Activated CD4-positive, CD25-positive, alpha-beta regulatory T cell treated with anti-CD3 and anti-CD28 coated beads, Interleukin-2, amount 50 U/mL, for 16 hours (primary cell): Measurements from ENCODE around the gene ADAP1.
"Not testable (repeated sequence)": the region's sequence is repeated elsewhere in the genome, so short reads cannot be mapped to it uniquely, and the experiment has no call there.

Source experiments
- DNase-seq: peaks from one replicate; pipeline ENCODE4 v3.0.0-alpha.2; 2020; ENCODE audit warnings: low read depth, low spot score

ADAP1 gene

DNA sequence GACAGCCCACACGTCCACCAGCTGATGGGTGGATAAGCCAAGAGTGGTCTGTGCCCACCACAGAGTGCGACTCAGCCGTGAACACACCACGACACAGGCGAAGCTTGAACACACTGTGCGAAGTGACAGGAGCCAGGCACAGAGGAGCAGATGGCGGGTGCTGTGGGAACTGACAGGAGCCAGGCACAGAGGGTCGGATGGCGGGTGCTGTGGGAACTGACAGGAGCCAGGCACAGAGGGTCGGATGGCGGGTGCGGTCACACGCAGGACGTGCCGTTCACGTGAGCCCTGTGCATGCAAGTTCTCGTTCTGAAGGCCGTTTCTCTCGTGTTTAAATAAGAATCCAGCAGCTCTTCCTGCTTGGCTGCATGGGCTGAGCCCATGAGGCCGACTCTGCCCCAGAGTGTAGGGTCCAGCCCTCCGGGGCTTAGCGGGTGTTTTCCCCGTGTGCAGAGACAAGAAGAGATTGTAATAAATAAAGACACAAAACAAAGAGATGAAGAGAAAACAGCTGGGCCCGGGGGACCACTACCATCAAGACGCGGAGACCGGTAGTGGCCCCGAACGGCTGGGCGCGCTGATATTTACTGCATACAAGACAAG is 5.9 kb upstream of the ADAP1 start:
- no peak for DNase-seq

DNA sequence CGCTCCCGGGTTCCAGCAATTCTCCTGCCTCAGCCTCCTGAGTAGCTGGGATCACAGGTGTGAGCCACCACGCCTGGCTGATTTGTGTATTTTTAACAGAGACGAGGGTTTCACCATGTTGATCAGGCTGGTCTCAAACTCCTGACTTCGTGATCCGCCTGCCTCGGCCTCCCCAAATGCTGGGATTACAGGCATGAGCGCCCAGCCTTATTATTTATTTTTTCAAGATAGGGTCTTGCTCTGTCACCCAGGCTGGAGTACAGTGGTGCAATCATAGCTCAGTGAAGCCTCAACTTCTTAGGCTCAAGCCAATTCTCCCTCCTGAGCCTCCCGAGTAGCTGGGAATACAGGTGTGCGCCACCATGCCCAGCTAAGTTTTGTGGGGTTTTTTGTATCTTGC is 5.3 kb upstream of the ADAP1 start:
- not testable (repeated sequence) for DNase-seq

DNA sequence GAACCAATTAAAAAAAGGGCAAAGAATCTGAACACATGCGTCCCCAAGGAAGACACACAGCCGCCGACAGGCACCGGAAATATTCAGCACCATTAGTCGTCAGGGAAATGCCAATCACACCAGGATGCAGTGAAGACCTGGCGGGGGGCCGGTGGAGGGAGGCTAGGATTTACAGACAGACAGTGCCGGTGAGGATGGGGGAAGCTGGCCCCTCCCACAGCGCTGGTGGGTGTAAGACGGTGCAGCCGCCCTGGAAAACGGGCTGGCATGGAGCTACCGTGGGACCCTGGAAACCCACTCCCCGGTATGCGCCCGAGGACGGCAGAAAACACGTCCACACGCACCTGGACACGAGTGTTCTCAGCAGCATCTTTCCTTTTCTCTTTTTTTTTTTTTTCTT is 4.8 kb upstream of the ADAP1 start:
- no peak for DNase-seq

DNA sequence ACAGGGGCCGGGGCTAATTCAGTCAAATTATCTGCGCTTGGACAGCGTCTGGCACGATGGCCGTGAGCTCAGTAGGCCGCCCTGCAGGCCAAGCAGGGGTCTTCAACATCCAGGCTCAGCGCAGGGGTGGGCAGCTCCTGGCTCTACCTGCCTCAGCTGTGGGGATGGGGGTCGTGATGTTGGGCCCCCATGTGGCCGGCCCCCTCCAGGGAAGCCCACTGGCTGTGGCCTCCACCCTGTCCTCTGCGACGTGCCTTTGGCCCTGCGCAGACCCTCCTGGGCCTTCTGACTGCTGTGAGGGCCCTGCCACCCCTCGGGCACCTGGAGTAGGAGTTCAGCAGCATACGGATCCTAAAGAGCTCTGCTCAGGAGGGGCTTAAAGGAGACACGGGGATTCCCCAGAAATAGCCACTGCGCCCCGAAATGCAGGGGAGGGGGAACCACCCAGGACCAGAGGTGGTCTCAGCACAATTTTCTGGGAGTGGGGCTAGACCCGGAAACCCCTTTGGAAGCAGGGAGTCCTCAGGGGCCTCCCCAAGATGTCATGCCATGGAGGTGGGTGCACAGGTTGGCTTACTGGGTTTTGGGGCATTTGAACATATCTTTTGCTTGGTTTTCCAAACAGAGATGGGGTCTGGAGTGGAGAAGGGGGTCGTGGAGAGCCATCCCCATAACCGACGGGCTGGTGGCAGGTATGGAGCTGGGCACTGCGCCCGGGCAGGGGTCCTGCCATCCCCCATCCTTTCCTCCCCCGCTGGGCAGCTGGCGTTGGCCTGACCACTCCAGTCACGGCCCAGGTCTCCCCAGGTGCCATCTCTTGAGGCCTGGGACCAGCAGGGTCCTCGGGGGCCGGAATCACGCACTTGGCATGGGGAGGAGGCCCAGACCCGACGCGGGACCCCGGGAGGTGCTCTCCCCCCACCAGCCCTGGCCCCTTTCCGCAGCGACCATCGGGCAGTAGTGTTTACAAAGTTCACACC is 4.0 kb upstream of the ADAP1 start:
- DNase-seq = no peak

DNA sequence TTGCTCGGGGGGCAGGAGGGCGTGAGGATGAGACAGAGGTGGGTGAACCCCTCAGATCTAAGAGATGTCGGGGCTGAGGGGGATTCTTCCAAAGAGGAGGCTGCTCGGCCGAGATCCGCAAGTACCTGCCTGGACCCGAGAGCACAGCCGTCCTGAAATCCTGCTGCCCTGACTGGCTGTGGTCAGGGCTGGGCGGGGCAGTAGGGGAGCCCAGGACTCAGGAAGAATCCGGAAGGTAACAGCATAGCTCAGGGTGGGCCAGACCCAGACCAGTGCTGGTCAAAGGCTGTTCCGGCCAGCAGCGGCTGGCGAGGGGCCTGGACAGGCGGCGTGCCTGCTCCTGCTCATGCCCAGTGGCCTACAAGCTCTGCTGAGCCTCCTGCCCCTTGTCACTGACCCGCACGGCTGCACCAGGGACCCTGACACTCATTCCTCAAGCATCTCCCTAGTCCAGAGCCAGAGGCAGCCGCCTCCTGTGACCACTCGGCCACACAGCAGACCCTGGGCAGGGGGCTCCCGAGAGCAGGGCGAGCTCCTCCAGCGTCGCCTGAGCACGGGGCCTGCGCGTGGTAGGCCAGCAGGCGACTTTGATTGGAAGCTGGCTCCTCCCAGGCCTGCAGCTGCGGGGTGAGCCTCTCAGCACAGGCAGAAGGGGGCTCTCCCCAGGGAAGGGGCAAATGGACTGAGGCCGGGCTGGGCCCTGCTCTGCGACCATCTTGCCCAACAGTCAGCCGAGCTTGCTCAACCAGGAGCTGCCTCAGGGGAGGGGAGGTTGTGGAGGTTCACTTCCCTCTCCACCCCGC is 3.1 kb upstream of the ADAP1 start:
- no peak for DNase-seq

DNA sequence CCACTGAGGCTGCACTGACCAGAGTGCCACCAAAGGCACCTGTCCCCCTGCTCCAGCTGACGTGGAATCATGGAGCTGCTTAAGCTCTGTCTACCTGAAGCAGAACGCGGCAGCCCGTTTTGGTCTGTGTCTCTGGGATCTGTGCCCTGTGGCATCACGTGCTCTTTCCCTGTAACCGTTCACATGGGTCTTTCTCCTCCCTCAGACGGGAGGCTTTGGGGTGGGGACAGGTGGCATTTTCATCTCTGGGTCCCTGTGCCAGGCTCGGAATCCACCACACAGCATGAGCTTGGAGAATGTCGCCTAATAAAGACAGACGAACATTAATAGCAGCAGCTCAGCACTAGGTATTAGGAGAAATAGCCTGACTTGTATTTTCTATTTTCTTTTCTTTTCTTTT is 1.6 kb upstream of the ADAP1 start:
- no peak for DNase-seq

DNA sequence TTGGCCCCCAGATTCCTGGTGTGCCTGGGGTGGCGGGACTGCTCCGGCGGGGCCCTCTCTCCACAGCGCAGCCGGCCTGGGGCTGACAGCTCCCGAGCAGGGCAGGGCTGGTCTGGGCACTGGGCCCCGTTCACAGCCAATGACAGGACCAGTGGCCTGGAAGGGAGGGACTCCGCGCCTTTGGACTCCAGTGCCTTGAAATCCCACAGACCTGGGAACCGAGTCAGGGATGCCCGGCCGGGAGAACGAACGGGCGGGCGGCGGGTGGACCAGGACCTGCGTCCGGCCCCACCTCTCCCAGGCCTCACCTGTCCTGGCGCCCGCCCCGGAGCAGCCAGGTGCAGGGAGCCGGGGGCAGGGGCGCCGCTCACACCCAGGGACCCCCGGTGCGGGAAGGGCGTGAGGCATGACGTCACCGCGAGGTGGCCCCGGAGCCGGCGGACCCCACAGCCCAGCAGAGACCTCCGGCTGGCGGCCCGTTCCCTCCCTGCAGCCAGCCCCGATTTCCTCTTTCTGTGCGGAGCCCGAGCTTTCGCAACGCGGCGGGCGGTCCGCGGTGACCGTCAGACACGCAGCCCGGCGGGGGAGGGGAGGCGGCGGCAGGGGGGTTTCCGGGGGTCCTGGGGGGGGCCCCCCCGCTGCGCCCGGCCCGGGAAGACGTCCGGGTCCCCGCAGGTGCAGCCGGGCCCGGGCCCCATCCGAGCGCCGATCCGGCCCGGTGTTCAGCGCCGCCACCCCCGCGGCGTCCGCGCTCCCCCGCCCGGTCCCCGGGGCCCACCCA is 743 bp downstream of the ADAP1 start:
- DNase-seq = no peak

DNA sequence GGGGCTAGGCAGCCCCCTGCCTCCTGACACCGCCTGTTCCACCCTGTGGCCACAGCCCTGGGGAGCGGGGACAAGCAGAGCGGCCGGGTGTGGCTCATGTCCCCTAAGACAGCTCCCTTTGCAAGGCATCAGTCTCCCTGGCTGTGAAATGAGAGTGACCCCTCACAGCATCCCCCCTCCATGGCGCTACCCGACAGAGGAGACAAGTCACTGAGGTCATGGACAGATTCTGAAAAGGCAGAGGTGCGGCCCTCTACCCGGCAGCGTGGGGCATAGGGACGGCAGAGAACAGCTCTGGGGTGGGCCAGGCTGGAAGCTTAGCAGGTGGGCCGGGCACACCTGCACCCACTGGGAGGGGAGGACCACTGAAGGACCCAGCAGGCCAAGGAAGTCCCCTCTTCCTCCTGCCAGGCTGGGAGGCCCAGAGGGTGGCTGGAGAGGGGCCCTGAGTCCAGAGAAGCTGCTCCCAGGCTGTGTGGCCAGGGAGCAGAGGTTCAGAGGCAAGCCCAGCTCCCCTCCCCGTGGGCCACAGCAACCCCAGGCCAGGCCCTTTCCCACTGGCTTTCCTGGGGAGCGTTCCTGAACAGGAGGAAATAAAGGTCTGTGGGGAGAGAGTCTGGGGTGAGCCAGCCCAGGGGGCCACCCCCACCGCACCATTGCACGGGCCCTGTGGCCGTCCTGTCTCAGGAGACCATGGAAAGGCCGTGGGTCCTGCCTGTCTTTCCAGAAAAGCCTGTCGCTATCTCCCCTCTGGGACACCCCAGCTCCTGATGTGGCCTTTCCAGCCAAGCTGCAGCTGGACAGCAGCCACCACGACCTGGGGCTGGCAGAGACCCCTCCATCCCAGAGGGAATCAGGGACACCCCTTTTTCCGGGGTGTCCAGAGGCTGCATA is 1.7 kb downstream of the ADAP1 start:
- DNase-seq = no peak

DNA sequence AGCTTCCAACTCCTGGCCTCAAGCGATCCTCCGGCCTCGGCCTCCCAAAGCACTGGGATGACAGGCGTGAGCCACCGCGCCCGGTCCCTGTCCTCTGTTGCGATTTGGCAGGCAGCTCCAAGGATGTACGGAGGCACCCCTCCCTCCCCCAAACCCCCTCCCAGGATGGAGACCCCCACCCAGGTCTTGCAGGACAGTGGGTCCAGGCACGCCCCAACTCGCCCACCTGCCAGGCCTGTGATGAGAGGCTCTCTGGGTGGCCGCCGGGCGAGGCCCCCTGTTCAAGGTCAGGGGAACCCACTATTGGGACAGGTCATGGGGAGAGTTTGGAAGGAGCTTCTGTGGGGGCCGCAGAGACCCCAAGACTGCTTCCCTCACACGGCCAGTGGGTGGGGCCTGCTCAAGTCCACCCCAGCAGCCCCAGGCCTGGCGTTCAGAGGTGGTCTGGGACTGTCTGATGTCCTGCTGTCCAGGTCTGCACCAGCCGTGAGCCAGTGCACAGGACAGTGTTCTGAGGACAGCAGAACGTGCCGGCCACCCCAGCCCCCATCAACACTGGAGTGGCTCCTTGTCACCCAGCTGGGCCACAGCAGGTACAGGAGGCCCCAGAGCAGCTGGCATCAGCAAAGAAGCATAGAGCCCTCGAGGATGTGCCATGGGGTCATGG is 2.5 kb downstream of the ADAP1 start:
- no peak for DNase-seq

DNA sequence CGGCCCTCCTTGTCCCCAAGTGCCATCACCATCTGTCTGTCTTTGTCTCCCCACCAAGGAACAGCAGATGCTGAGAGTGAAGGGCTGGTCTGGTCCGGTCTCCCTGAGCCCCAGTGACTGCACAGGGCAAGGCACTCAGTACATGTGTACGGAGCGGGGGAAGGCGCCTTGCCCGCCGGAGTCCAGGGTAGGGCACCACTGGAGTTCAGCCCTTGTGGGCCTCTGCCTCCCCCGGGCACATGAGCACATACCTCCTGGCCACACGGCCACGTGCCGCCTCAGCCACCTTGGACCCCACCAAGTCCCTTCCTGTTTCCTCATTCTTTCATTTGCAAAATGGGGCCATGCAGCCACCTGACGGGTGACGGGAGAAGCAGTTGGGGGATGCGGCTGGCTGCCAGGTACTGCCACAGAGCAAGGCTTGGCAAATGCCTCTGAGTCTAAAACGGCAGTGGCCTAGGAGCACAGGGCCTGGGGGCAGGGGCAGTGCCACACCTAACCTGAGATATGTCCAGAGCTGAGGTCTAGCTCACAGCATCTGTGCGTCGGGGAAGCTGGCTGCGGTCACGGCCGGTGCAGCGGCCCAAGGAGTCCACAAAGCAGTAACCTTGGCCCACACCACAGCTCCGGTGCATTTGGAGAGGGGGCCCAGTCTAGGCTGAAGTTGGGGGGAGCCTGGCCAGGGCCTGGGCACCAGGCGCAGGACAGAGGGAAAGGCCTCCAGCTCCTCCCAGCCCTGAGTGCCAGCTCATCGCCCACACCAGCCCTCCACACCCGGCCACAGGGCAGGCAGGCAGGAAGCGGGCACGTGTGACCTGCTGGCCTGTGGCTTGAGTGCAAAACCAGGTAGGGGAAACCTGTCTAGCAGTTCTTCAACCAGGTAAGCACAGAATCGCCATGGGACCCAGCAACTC is 5.2 kb downstream of the ADAP1 start:
- no peak for DNase-seq

DNA sequence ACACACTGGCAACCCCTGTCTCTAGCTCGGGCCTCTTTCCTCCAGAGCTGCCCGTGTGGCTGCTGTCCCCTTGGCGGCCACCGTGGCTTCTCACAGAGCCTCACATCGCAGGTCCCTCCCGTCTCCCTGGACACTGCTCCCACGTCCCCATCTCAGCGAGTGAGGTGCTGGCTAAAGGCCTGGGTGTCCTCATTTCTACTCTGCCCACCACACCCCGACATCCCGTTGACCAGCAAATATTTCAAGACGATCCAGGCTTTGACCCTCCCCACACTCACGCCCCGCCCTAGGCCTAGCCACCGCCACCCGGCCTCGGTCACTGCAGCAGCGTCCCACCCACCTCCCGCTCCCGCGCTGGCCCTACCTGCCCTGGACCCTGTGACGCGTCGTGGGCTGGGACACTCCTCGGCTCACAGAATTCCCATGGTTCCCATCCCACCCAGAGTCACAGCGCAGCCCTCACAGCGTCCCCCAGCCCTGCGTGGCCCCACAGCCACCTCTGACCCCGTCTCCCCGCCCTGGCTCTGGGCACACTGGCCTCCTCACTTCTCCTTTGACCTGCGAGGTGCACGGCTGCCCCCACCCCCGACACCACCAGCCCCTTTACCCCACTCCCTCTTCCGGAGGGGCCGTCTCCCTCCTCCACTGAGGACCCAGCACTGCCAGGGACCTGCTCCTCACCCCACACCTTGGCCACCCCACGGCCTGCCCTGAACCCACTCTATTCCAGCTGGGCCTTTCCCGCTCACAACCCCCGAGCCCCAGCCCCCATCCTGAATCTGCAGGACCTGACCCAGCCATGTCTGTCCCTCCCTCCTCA is 6.9 kb downstream of the ADAP1 start:
- DNase-seq = no peak

DNA sequence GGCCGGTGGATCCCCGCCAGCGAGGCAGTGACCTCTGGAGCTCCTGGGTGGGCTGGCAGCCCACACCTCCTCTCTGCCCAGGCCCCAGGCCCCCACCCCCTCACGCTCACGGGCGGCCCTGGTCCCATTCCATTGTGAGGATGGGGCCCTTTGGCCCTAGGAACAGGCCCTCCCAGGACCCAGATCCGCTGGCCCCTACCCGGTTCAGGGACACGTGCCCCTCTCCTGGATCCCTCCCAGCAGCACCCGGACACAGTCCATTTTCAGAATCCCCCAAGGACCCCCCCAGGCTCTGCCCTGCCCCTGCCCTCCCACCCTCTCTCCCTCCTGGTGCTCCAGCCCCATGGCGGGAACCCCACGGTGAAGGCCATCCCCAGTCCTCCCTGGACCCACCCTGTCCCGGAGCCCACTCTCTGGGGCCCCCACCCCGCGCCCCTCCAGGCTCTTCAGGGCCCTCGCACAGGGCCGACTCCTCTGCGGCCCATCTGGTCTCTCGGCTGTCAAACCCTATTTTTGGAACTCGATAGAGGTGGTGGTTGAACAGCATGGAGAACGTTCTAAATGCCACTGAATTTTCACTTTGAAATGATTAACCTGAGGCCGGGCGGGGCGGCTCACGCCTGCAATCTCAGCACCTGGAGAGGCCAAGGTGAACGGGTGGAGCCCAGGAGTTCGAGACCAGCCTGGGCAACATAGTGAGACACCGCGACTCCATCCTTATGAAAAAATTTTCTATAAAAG is 8.1 kb downstream of the ADAP1 start:
- no peak for DNase-seq

DNA sequence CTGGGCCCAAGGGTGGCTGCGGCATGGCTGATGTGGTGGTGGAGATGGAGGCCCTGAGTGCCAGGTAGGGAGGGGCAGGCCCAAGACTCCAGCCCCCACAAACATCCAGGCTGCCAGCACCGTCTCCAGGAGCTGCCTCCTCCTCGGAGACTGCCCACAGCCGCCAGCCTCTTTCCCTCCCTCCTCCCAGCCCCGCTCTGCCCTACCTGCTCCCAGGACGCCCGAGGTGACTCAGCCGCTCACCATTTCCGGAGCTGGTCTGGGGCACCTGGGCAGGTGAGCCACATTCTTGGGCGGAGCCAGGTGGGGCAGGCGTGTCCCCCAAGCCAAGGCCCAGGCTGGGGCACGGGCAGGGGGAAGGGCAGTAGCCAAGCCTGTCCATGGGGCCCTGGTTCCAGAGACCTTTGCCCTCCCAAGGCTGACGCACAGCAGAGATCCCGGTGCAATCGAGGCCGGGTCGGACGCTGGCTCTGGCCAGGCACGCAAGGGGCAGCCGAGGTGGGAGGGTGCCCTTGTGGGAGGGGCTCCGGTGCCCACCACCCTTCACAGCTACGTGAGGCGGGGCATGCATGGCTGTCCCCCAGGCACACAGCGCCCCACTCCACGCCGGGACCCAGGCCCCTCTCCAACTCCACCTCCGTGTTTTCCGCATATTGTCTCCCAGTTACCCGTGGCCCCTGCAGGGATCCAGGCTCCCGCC is 8.8 kb downstream of the ADAP1 start:
- no peak for DNase-seq

DNA sequence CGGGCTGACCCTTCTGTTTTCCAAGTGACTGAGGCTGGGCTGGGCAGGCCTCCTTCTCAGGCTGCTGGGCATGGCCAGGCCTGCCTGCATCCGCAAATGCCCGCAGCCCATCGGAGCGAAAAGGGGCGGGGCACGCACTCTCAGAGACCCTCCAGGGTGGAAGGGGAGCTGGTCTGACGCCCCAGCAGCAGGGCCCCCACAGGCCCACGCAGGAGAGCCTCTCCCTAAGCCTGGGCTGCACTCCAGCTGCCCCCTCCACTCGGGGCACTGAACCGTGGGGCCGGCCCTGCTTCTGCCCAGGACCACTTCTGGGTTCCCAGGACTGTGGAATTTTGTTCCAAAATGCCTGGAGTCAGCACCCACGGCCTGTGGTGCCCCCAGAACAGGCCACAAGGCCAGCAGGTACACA is 9.3 kb downstream of the ADAP1 start:
- no peak for DNase-seq

DNA sequence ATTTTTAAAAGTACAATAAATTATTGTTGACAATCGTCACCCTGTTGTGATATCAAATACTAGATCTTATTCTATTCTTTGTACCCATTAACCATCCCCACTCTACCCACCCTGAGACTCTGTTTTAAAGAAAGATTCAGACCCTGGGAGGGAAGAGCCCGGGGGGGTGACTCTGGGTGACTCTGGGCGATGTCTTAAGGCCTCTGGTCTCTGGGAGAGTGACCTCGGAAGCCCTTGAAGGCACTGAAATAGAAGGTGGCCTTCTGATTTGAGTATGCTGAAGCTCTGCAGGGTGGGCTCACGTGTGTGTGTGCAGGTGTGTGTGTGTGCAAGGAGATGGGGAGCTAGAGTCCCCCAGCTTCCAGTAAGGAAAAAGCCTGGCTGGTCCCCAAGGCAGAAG is 9.7 kb downstream of the ADAP1 start:
- DNase-seq = no peak

DNA sequence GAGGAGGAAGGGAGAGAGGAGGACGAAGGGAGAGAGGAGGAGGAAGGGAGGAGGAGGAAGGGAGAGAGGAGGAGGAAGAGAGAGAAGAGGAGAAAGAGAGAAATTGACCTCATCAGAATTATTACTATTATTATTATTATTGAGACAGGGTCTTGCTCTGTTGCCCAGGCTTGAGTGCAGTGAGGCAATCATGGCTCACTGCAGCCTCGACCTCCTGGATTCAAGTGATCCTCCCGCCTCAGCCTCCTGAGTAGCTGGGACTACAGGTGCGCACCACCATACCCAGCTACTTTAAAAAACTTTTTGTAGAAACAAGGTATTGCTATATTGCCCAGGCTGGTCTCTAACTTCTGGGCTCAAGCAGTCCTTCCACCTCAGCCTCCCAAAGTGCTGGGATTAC is 10.7 kb downstream of the ADAP1 start:
- not testable (repeated sequence) for DNase-seq
